ENCODE results near the gene HCAR1.
"Not testable (repeated sequence)": the region's sequence is repeated elsewhere in the genome, so short reads cannot be mapped to it uniquely, and the experiment has no call there.

DNA sequence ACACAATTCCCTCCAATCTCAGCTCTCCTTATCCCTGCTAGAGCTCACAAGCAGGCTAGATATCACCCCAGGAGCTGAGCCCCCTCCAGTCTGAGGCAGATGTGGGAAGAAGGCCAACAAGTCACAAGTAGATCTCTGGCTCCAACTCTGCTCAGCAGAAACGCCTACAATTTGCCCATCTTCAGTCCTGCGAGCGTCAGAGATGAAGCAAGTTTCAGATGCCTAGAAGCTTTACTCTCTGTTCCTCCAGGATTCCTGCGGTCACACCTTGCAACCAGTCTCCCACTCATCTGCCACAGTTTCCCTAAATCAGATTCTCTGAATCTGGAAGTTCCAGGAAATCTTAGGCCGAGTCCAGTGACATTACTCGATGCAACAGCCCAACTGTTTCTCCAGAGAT is 15.4 kb downstream of the HCAR1 start:
- not testable (repeated sequence) for TF ChIP-seq EZH2 (IDR thresholded peaks at IDR 0.05; ENCODE audit: borderline replicate concordance, low read depth, low read length, severe bottlenecking); CTCF (IDR thresholded peaks at IDR 0.05; ENCODE audit: borderline replicate concordance, extremely low read depth, low read length, poor library complexity, severe bottlenecking)

Data from DND-41 (cell line).